PC-3 (cell line): ENCODE measurements around the gene SLMAP. TPM values are rescaled to one million over a fixed set of nuclear protein-coding genes. Genes with fewer than 3 reads are reported as not detected.
"Not testable (repeated sequence)": the region's sequence is repeated elsewhere in the genome, so short reads cannot be mapped to it uniquely, and the experiment has no call there.

Experiments used
- ATAC-seq: fragments of 200-7000 bp; cut with Tn5 transposase; 2 replicates; pipeline ENCODE4 v1.9.1; 2020; ENCODE audit warnings: mild to moderate bottlenecking, moderate library complexity
- BruUV-seq: library from RNA; stranded (reverse); fragments of 400-500 nt; replicated peaks from 2 replicates; lab custom pipeline; 2021; lab: Mats Ljungman, UMichigan
- CTCF ChIA-PET: fragments of 300-600 bp; sonication (Branson Sonifier 250); formaldehyde crosslinking; loops from one replicate; lab custom pipeline; 2022; ENCODE audit warnings: antibody characterized with exemption; lab: Charles Lee
- POLR2A ChIA-PET: fragments of 300-600 bp; sonication (Branson Sonifier 250); formaldehyde crosslinking; loops from one replicate; lab custom pipeline; 2022; ENCODE audit warnings: antibody characterized with exemption; ENCODE audit not compliant: unreplicated experiment; lab: Charles Lee
- DNase-seq: peaks from one replicate; pipeline ENCODE4 v3.0.0-alpha.2; 2015
- H2AFZ ChIP-seq: fragments of 300-600 bp; sonication (generic); 2 replicates; pipeline ENCODE4 v1.6.0; 2016; ENCODE audit warnings: antibody characterized with exemption, low read length
- H3F3A ChIP-seq: fragments of 300-600 bp; sonication (generic); one replicate; pipeline ENCODE4 v1.6.0; 2017; ENCODE audit warnings: antibody characterized with exemption, low read length, control low read depth, mild to moderate bottlenecking; ENCODE audit not compliant: unreplicated experiment
- H3K27ac ChIP-seq: fragments of 300-600 bp; sonication (generic); 2 replicates; pipeline ENCODE4 v1.5.1; 2016; ENCODE audit warnings: mild to moderate bottlenecking, low read length
- H3K27me3 ChIP-seq: fragments of 300-600 bp; sonication (generic); 2 replicates; pipeline ENCODE4 v1.6.1; 2016; ENCODE audit warnings: low read length, mixed read lengths
- H3K36me3 ChIP-seq: fragments of 300-600 bp; sonication (generic); 2 replicates; pipeline ENCODE4 v1.6.1; 2016; ENCODE audit warnings: low read depth, mixed run types, low read length, mixed read lengths
- H3K4me1 ChIP-seq: fragments of 300-600 bp; sonication (generic); 2 replicates; pipeline ENCODE4 v1.5.1; 2016; ENCODE audit warnings: low read length; ENCODE audit not compliant: insufficient read depth
- H3K4me2 ChIP-seq: fragments of 300-600 bp; sonication (generic); 2 replicates; pipeline ENCODE4 v1.6.0; 2016; ENCODE audit warnings: low read length
- H3K4me3 ChIP-seq: fragments of 300-600 bp; sonication (generic); 2 replicates; pipeline ENCODE4 v1.5.1; 2016; ENCODE audit warnings: mild to moderate bottlenecking, low read length, mixed read lengths
- H3K79me2 ChIP-seq: fragments of 300-600 bp; sonication (generic); 2 replicates; pipeline ENCODE4 v1.6.1; 2017; ENCODE audit warnings: low read length, mixed read lengths
- H3K9ac ChIP-seq: fragments of 300-600 bp; sonication (generic); 2 replicates; pipeline ENCODE4 v1.6.0; 2016; ENCODE audit warnings: mild to moderate bottlenecking, low read length
- H3K9me2 ChIP-seq: fragments of 300-600 bp; sonication (generic); replicated peaks from 2 replicates; pipeline ENCODE4 v1.6.1; 2016; ENCODE audit warnings: mixed run types, low read length, mixed read lengths
- H3K9me3 ChIP-seq: fragments of 300-600 bp; sonication (generic); 2 replicates; pipeline ENCODE4 v1.6.1; 2016; ENCODE audit warnings: low read length, mixed read lengths
- H4K20me1 ChIP-seq: fragments of 300-600 bp; sonication (generic); 2 replicates; pipeline ENCODE4 v1.6.1; 2016; ENCODE audit warnings: low read length, mixed read lengths
- EZH2 ChIP-seq: fragments of 300-600 bp; sonication (generic); IDR thresholded peaks from one replicate; pipeline ENCODE4 v1.6.1; 2017; ENCODE audit warnings: antibody characterized with exemption, mild to moderate bottlenecking, low read length; ENCODE audit not compliant: unreplicated experiment
- EZH2phosphoT487 ChIP-seq: fragments of 300-600 bp; sonication (generic); IDR thresholded peaks from 2 replicates; pipeline ENCODE4 v1.6.1; 2018; ENCODE audit warnings: mild to moderate bottlenecking, antibody characterized with exemption, low read length, borderline replicate concordance
- intact Hi-C: fragments of 100-400 bp; cut with micrococcal nuclease; formaldehyde crosslinking; loops from 2 replicates; pipeline ENCODE4 v1.9.0; 2023
- total RNA-seq: library from RNA; depleted of rRNA; stranded (reverse); fragments of >200 nt; gene quantifications from 2 replicates; pipeline ENCODE4 v1.2.3, GENCODE V29; 2014
- TF ChIP-seq, protein P1 (sequence below): fragments of 300-600 bp; sonication (generic); conservative IDR thresholded peaks from 2 replicates; pipeline ENCODE4 v1.5.1; 2017; ENCODE audit warnings: antibody characterized with exemption, low read depth, mild to moderate bottlenecking, low read length

The SLMAP gene
- total RNA-seq, 1 experiment from 2014 or later = 60.0 TPM

DNA sequence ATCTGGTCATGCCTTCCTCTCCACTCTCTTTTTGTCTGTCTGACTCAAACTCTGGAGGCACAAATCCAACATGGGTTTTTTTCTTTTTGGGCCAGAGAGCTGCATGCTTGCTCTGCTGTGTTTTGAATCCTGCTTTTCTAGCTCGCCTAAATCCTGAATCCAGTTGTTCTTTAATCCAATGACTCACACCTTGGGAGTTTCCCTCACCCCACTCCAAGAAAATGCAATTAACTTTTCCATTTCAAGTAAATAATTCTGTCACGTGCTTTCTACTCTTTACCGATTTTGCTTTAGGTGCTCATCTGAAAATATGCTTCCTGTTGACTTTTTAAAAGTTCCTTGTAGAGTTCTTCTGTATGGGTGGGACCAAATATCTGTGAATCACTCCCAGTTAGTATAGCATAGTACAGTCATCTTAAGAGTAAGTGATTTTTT is 47.6 kb downstream of the SLMAP start:
- H3K9me2 ChIP-seq = no peaks in the 10 kb centered on the region
- H3K79me2 ChIP-seq = peaks cover 92% of the 10 kb centered on the region
- peak overlapping the region; percentile 90 for H3K27ac ChIP-seq
- no peak overlapping the region for H2AFZ ChIP-seq
- H3F3A ChIP-seq = peaks cover 21% of the 10 kb centered on the region
- peak; percentile 79 for ATAC-seq
- no peaks in the 10 kb centered on the region for H3K27me3 ChIP-seq
- peak overlapping the region; percentile 36 for H3K4me3 ChIP-seq
- ChIA-PET POLR2A (interaction anchor here (0.6 kb wide), 1 partner anchor 22 kb away, joined by 3 read pairs; no protein-coding TSS in a partner anchor), CTCF (interaction anchor here (0.6 to 0.8 kb wide), 2 partner anchors 53 to 644 kb away, joined by 3 to 4 read pairs; no protein-coding TSS in a partner anchor)
- intact Hi-C loops = loop anchor here (2.0 kb wide), 2 partner anchors 15 to 51 kb away; no protein-coding TSS in a partner anchor
- H3K4me1 ChIP-seq = peaks cover 51% of the 10 kb centered on the region
- peaks cover 6% of the 10 kb centered on the region; the same call in 1 of the 2 replicates for H4K20me1 ChIP-seq
- DNase-seq = peak; percentile 97
- H3K9ac ChIP-seq = peak overlapping the region; percentile 55
- no peak for TF ChIP-seq EZH2phosphoT487
- TF ChIP-seq EZH2 = no peak
- TF ChIP-seq, protein P1, sequence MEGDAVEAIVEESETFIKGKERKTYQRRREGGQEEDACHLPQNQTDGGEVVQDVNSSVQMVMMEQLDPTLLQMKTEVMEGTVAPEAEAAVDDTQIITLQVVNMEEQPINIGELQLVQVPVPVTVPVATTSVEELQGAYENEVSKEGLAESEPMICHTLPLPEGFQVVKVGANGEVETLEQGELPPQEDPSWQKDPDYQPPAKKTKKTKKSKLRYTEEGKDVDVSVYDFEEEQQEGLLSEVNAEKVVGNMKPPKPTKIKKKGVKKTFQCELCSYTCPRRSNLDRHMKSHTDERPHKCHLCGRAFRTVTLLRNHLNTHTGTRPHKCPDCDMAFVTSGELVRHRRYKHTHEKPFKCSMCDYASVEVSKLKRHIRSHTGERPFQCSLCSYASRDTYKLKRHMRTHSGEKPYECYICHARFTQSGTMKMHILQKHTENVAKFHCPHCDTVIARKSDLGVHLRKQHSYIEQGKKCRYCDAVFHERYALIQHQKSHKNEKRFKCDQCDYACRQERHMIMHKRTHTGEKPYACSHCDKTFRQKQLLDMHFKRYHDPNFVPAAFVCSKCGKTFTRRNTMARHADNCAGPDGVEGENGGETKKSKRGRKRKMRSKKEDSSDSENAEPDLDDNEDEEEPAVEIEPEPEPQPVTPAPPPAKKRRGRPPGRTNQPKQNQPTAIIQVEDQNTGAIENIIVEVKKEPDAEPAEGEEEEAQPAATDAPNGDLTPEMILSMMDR = no peak
- H3K9me3 ChIP-seq = no peaks in the 10 kb centered on the region
- H3K4me2 ChIP-seq = peak overlapping the region; percentile 74
- H3K36me3 ChIP-seq = no peaks in the 10 kb centered on the region; the same call in 1 of the 2 replicates
- no TSS peak for BruUV-seq

DNA sequence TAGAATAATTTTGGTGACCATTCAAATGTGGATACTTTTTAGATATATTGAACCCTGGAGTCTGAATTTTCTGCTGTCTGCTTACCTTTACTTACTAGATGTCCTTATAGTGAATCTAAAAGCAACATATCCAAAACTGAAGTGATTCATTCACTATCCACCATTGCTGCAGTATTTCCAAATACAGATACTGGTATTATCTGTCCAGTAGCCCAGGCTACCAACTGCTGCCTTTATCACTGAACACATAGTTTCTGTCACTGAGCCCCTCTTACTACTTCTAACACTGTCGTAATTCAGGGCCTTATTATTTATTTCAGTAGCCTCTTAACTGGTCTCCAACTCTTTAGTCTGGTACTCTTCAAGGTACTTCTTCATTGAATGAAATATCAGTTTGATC is 49.2 kb downstream of the SLMAP start:
- no peak for ATAC-seq
- H3K4me3 ChIP-seq = no peak overlapping the region
- H3K4me1 ChIP-seq = peaks cover 51% of the 10 kb centered on the region
- no peaks in the 10 kb centered on the region for H3K9me2 ChIP-seq
- no peak for DNase-seq
- TSS peak; percentile 90 for BruUV-seq
- no peaks in the 10 kb centered on the region for H3K27me3 ChIP-seq
- H3K9ac ChIP-seq = no peak overlapping the region
- H3K79me2 ChIP-seq = peaks cover 92% of the 10 kb centered on the region
- H3K9me3 ChIP-seq = no peaks in the 10 kb centered on the region
- CTCF ChIA-PET = interaction anchor here (0.7 kb wide), 2 partner anchors 12 to 46 kb away, joined by 3 to 4 read pairs; no protein-coding TSS in a partner anchor
- POLR2A ChIA-PET = interaction anchor here (0.5 kb wide), 1 partner anchor 517 kb away, joined by 26 read pairs; no protein-coding TSS in a partner anchor
- no peaks in the 10 kb centered on the region; the same call in 1 of the 2 replicates for H3K36me3 ChIP-seq
- no peak overlapping the region for H2AFZ ChIP-seq
- intact Hi-C loops = loop anchor here (2.0 kb wide), 1 partner anchor 52 kb away; no protein-coding TSS in a partner anchor
- TF ChIP-seq EZH2 (no peak), EZH2phosphoT487 (no peak)
- TF ChIP-seq, protein P1 = no peak
- peak overlapping the region; percentile 37 for H3K4me2 ChIP-seq
- peaks cover 21% of the 10 kb centered on the region for H3F3A ChIP-seq
- peaks cover 18% of the 10 kb centered on the region; the same call in 1 of the 2 replicates for H4K20me1 ChIP-seq
- peak overlapping the region; percentile 90 for H3K27ac ChIP-seq

DNA sequence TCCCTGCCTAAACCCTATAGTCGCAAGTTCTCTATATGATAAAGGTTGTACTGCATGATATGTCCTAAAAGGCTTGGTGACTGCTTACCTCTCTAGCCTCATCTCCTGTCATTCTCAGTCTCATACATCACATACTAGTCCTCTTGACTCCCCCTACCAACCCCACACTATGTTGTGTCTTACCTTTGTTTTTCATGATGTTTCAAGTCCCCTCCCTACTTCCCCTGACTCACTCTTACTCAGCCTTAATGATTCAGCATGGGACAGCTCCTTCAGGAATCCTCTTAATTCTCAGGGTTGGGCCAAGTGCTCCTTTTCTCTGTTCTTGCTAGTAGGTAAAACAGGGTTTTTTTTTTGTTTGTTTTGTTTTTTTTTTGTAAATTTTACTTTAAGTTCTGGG is 49.6 kb downstream of the SLMAP start:
- TF ChIP-seq EZH2 (no peak), EZH2phosphoT487 (no peak)
- TF ChIP-seq, protein P1 = no peak
- H3K4me1 ChIP-seq = peaks cover 51% of the 10 kb centered on the region
- H3K4me2 ChIP-seq = peak overlapping the region; percentile 37

DNA sequence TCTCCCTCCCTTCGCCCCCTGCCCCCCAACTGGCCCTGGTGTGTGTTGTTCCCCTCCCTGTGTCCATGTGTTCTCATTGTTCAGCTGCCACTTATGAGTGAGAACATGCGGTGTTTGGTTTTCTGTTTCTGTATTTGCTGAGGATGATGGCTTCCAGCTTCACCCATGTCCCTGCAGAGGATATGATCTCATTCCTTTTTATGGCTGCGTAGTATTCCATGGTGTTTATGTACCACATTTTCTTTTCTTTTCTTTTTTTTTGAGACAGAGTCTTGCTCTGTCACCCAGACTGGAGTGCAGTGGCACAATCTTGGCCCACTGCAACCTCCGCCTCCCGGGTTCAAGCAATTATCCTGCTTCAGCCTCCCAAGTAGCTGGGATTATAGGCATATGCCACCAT is 50.1 kb downstream of the SLMAP start:
- Histone ChIP-seq H3K27ac (peak overlapping the region; percentile 75), H3F3A (peaks cover 21% of the 10 kb centered on the region), H4K20me1 (peaks cover 23% of the 10 kb centered on the region; the same call in 1 of the 2 replicates), H3K79me2 (peaks cover 92% of the 10 kb centered on the region), H3K4me1 (peaks cover 46% of the 10 kb centered on the region)
- BruUV-seq, DNase-seq, POLR2A ChIA-PET, H3K27me3 ChIP-seq, H3K9me2 ChIP-seq, H2AFZ ChIP-seq, intact Hi-C loops, H3K4me2 ChIP-seq, H3K9ac ChIP-seq, CTCF ChIA-PET, H3K9me3 ChIP-seq, ATAC-seq, H3K36me3 ChIP-seq, H3K4me3 ChIP-seq: not testable (repeated sequence)

More for the DNA sequence above, 49.6 kb downstream of the SLMAP start:
- peak overlapping the region; percentile 90 for H3K27ac ChIP-seq
- ChIA-PET CTCF (interaction anchor here (0.7 kb wide), 2 partner anchors 12 to 47 kb away, joined by 3 to 4 read pairs; no protein-coding TSS in a partner anchor), POLR2A (interaction anchor here (0.5 kb wide), 1 partner anchor 517 kb away, joined by 26 read pairs; no protein-coding TSS in a partner anchor)
- peaks cover 92% of the 10 kb centered on the region for H3K79me2 ChIP-seq
- ATAC-seq = peak; percentile 79
- no peaks in the 10 kb centered on the region for H3K9me2 ChIP-seq
- BruUV-seq = no TSS peak
- peaks cover 21% of the 10 kb centered on the region for H3F3A ChIP-seq
- no peaks in the 10 kb centered on the region; the same call in 1 of the 2 replicates for H3K36me3 ChIP-seq
- H4K20me1 ChIP-seq = peaks cover 22% of the 10 kb centered on the region; the same call in 1 of the 2 replicates
- H2AFZ ChIP-seq = no peak overlapping the region
- intact Hi-C loops = loop anchor here (2.0 kb wide), 1 partner anchor 53 kb away; no protein-coding TSS in a partner anchor
- peak; percentile 97 for DNase-seq
- H3K27me3 ChIP-seq = no peaks in the 10 kb centered on the region
- H3K9ac ChIP-seq = no peak overlapping the region
- H3K4me3 ChIP-seq = no peak overlapping the region
- H3K9me3 ChIP-seq = no peaks in the 10 kb centered on the region
